GM19238 (cell line): Measurements from ENCODE around the gene SLC25A51.
"Not testable (repeated sequence)": the region's sequence is repeated elsewhere in the genome, so short reads cannot be mapped to it uniquely, and the experiment has no call there.

Experiments
- DNase-seq: peaks from one replicate; pipeline ENCODE4 v3.0.0; 2011; ENCODE audit warnings: low spot score; ENCODE audit not compliant: insufficient read length

SLC25A51 gene

GRCh38 chr9:37905776-37906175 is 1.8 kb upstream of the SLC25A51 start:
- no peak for DNase-seq

DNA sequence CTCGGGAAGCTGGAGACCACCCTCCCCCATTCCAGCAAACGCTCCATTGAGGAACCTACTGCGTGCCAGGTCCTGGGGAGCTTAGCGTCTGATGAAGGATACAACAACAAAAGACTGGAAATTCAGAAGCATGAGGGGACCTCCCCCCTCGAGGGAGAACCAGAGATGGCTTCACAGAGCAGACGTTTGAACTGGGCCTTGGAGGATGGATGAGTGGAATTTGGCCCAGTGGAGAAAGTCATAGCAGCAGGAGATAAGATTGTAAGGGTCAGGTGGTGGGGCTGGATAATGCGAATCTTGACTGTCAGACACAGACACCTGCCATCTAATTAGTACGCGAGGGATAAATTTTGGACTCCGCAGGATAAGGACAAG is 1.2 kb upstream of the SLC25A51 start:
- DNase-seq, result no peak

DNA sequence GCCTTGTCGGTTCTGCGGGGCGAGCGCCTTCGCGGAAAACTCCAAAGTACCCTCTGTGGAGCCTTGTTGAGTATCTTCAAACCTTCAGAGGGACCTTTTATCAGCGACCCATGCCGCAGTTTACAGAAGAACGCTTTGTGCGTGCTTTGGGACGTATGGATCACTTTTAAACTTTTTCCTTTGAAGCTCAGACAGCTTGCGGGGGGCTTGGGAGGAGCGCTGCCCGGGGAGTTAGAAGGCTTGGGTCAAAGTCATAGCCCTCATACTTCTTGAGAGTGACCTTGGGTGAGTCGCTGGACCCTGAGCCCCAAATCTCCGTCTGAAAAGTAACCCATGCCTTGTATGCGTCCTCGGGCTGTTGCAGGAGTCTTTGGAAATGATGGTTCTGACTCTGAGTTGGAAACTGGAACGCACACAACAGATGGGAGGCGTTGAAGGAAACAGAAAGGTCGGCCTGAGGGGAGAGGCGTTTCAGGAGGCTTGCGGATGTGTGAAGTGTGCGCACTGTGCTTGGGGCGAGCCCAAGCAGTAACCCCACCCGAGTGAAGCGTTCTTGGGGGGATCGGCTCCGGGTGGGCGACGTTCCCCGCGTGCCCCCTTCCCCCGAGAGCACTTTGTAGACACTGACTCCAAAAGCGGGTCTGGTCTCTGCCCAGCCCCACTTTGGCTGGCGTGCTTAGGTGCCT is 661 bp upstream of the SLC25A51 start:
- no peak for DNase-seq

DNA sequence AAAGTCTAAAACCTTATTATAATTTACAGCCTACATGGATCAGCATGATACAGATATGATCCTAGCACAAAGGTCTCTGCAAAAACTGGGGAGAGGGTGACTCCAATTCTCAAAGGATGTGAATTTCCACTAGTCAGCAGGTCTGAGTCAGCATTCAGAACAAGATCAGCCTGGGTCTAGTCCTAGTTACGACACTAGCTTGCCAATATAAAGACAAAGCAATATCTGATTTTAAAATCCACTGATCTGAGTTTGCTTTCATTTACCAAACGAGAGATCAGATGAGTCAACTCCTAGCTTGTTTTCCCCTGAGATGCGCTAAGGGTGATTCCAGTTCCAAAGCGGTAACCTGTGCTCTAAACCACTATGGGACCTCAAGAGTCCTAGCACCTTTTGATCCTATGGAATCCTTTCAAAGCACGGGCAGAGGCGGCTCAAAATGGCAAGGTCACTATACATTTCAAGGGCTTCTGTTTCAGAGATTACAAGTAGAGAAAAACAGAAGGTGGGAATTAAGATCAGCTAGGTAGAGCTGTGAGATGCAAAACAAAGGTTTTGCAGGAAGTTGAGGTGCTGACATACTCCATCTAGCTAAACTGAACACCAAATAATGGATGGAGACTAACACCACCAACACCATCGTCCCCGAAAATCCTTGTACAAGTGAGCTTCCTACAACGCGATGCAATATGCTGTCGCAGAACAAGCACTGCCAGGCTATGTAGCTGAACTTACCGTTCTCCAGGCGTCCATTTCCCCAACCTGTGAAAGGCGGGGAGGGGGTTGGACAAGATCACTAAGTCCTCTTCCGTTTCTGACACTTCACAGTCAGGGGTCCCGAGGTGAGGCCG is 906 bp downstream of the SLC25A51 start:
- DNase-seq, result no peak

DNA sequence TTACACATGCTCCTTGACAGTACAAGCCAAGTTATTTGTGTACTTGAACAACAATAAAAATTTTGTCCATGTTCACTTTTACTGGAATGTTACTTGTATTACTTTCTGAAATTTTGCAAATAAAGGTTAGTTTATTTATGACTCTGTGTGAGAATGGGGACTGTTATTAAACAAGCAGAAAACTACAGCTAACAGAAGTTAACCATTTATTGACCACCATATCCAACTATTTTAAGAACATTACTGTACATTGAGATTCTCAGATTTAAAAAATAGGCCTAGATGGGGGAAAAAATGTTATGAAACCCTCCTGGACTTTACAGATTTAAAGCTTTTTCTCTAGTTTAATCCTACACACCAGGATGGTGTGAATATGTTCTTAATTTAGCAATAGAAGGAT is 1.8 kb downstream of the SLC25A51 start:
- no peak for DNase-seq

GRCh38 chr9:37899041-37899440 is 4.9 kb downstream of the SLC25A51 start:
- no peak for DNase-seq

DNA sequence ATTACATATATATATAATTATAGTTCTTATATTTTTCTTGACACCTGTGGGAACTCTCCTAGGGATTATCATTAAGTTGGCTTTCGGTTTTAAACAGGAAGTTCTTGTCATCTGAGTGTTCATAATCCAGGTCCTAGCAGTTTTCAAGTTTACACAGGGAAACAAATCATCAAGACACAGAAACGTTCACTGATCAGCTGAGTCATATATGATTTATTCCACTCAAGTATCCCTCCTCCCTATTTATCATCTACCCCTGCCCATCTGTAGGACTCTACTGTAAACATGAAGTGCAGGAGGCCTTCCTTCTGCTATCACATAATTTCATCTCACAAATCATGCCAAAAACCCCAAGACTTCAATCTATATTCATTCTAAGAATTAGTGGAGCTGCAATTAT is 6.3 kb downstream of the SLC25A51 start:
- no peak for DNase-seq

DNA sequence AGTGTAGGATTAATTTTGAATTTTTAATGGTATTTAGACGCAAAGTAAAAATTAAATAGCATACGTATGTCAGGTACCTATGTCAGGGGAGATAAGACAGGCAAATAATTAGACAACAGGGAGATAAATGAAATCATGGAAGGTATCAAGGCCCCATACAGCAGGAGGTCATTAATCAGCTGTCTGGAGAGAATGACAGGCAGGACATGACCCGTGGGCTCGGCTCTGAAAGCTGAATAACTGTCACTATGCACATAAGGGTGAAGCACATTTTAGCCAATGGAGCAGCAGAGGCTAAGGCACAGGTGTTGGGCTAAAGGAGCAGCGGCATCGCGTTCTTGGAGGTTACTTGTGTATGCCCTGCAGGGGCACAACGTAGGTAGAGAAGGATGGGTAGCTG is 11.9 kb downstream of the SLC25A51 start:
- no peak for DNase-seq

GRCh38 chr9:37891042-37891441 is 12.9 kb downstream of the SLC25A51 start:
- not testable (repeated sequence) for DNase-seq

- no peak for DNase-seq
Observed at GRCh38 chr9:37889536-37889935, 14.4 kb downstream of the SLC25A51 start.

GRCh38 chr9:37887977-37888583 is 15.8 kb downstream of the SLC25A51 start:
- not testable (repeated sequence) for DNase-seq

- no peak for DNase-seq
Observed at GRCh38 chr9:37880916-37881479, 22.9 kb downstream of the SLC25A51 start.

- DNase-seq, result no peak
Observed at GRCh38 chr9:37876376-37876775, 27.6 kb downstream of the SLC25A51 start.

GRCh38 chr9:37873955-37874354 is 30.0 kb downstream of the SLC25A51 start:
- DNase-seq, result no peak

DNA sequence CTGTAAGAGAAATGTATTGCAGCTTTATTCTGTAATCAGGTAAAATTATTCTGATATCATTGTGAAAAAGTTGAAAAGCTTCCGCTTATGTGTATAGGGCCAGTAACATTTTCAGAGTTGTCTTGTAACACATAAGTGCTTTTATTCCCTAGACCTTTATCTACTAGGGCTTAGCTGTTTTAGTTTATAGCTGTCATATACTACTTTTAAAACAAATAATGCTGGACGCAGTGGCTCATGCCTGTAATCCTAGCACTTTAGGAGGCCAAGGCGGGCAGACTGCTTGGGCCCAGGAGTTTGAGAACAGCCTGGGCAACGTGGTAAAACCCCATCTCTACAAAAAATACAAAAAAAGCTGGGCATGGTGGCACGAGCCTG is 33.1 kb downstream of the SLC25A51 start:
- no peak for DNase-seq

GRCh38 chr9:37870081-37870798 is 33.7 kb downstream of the SLC25A51 start:
- DNase-seq, result no peak

DNA sequence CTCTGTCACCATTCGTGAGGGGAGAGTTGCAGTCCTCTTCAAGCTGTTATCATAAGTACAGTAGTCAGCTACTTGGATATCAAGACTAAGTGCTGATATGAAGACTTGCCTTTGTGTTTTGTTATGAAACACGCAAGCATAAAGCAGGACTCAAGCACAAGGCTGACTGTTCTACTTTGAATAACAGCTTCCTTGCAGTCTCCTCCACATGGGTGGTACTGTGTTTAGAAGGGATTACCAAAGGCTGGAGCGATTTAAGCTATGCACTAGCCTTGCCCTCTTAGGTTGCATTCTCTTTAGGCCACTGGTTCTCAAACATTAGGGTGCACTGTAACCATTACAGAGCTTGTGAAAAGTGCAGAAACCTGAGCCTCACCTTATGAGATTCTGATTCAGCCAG is 41.4 kb downstream of the SLC25A51 start:
- no peak for DNase-seq

- no peak for DNase-seq
Observed at GRCh38 chr9:37859043-37859442, 44.9 kb downstream of the SLC25A51 start.

DNA sequence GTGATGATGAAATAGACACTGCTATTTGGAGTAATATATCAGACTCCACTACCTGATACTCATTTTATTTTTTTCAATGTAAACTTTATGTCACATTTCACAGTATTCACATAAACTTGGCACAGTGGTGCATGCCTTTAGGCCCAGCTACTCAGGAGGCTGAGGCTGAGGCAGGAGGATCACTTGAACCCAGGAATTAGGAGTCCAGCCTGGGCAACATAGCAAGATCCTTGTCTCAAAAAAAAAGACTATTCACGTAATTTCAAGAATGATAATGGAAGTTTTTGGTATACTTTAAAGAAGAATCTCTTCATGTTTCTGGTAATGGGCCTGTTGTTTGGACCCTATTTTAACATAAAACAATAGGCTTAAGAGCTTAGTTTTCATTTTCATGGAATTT is 47.4 kb downstream of the SLC25A51 start:
- no peak for DNase-seq

DNA sequence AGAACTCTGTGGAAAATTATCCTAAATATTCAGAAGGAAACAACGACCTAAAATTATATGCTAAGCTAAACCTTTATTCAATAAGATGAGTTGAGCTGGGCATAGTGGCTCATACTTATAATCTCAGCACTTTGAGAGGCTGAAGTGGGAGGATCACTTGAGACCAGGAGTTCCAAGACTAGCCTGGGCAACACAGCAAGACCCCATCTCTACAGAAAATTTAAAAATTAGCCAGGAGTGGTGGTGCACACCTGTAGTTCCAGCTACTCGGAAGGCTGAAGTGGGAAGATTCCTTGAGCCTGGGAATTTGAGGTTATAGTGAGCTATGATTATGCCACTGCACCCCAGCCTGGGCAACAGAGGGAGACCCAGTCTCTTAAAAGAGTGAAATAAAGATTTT is 51.7 kb downstream of the SLC25A51 start:
- DNase-seq, result no peak

GRCh38 chr9:37840560-37841194 is 63.2 kb downstream of the SLC25A51 start:
- DNase-seq, result no peak
